ENCODE results near the gene FHOD1.

GRCh38 chr16:67283039-67283825, 36.0 kb upstream of the FHOD1 start:
- TF ChIP-seq CTCF (IDR thresholded peaks at IDR 0.05) (no peak), POLR2AphosphoS5 (IDR thresholded peaks at IDR 0.05) (no peak)
